Thyroid gland (tissue), 4 donors: Measurements from ENCODE around the gene SLC25A1. TPM values are rescaled to one million over a fixed set of nuclear protein-coding genes. Genes with fewer than 3 reads are reported as not detected.

ENCODE experiments used
- DNase-seq, 2 donors: peaks; one replicate each; pipeline ENCODE4 v3.0.0-alpha.2; 2019
- H3K27ac ChIP-seq, 3 donors: fragments of 200-600 bp; sonication (generic); 1 replicate in 2 of 3; 2 replicates in 1 of 3; pipeline ENCODE4 v1.5.1; 2016 to 2019; ENCODE audit warnings: mild to moderate bottlenecking in 1 of 3, moderate library complexity in 1 of 3
- H3K27me3 ChIP-seq: fragments of 200-600 bp; sonication (generic); one replicate; pipeline ENCODE4 v1.5.1; 2019
- H3K36me3 ChIP-seq, 2 donors: fragments of 200-600 bp; sonication (generic); one replicate each; pipeline ENCODE4 v1.5.1; 2016 to 2019
- H3K4me1 ChIP-seq, 2 donors: fragments of 200-600 bp; sonication (generic); one replicate each; pipeline ENCODE4 v1.5.1; 2017 to 2019
- H3K4me3 ChIP-seq, 3 donors: fragments of 200-600 bp; sonication (generic); replicated peaks in 1 of 3; 1 replicate in 2 of 3; 2 replicates in 1 of 3; pipeline ENCODE4 v1.5.1; 2016; ENCODE audit warnings: mild to moderate bottlenecking in 1 of 3
- H3K9me3 ChIP-seq: fragments of 200-600 bp; sonication (generic); one replicate; pipeline ENCODE4 v1.5.1; 2017
- CTCF ChIP-seq, 6 experiments: fragments of 200-600 bp in 3 of 6; fragments of 450-650 bp in 3 of 6; sonication (generic) in 3 of 6; IDR thresholded peaks; one replicate each; pipeline ENCODE4 v1.5.1; 2016 to 2019; ENCODE audit warnings: antibody characterized with exemption in 6 of 6, mild to moderate bottlenecking in 2 of 6, inconsistent platforms in 1 of 6, moderate library complexity in 1 of 6
- POLR2A ChIP-seq, 2 donors: fragments of 450-650 bp; IDR thresholded peaks; one replicate each; pipeline ENCODE4 v1.6.1; 2017; ENCODE audit warnings: antibody characterized with exemption in 2 of 2, mild to moderate bottlenecking in 2 of 2, moderate library complexity in 1 of 2
- WGBS, 2 donors: methylation state at CpG; one replicate each; pipeline ENCODE4 v1.1.5; 2017; 5-methylcytosine and 5-hydroxymethylcytosine counted together
- intact Hi-C: fragments of 100-400 bp; cut with DNase I; formaldehyde crosslinking; loops from one replicate; pipeline ENCODE4 v1.15.1; 2023
- total RNA-seq, 4 donors: library from RNA; depleted of rRNA; stranded (reverse); fragments of >200 nt; gene quantifications; one replicate each; pipeline ENCODE4 v1.2.3, GENCODE V29; 2016

SLC25A1 gene
- 10 to 100 TPM; 38.7 to 79.9 (median 62.1) TPM for total RNA-seq

- peaks cover 14 to 51% of the 10 kb centered on the region in 2 donors for H3K4me1 ChIP-seq
- no peak for TF ChIP-seq CTCF (IDR thresholded peaks at IDR 0.05)
- peak; percentile 41 to 81 for TF ChIP-seq POLR2A (IDR thresholded peaks at IDR 0.05)
- WGBS, 2 donors, result 2 to 4% methylated on average over 8 to 13 of the region's 86 CpGs
- peak within 1 kb of the TSS; percentile 66 to 86 (median 76) for H3K27ac ChIP-seq
- H3K36me3 ChIP-seq, result no peaks in the 10 kb centered on the region
- H3K9me3 ChIP-seq, result no peaks in the 10 kb centered on the region
- intact Hi-C loops, result loop anchor here (5.0 kb wide), 2 partner anchors 113 to 253 kb away; partner anchors contain the start of genes CLTCL1, HIRA and MRPL40
- H3K4me3 ChIP-seq, result peak within 1 kb of the TSS; percentile 77 to 92 (median 82)
- peak; percentile 92 for DNase-seq
- no peaks in the 10 kb centered on the region for H3K27me3 ChIP-seq
Measured at GRCh38 chr22:19178657-19179496, at the start of gene SLC25A1. Gene SLC25A1, minus strand, starts transcription at chr22:19178736. Its CDS starts 63 bp downstream, at chr22:19178673.

- H3K27me3 ChIP-seq, result no peaks in the 10 kb centered on the region
- H3K9me3 ChIP-seq, result no peaks in the 10 kb centered on the region
- H3K36me3 ChIP-seq, result peaks cover 0 to 10% of the 10 kb centered on the region in 2 donors
- 29 to 33% methylated on average over 4 of the region's 4 CpGs for WGBS, 2 donors
- intact Hi-C loops, result no loop called here
- peak; percentile 79 to 84 for DNase-seq
- no peak overlapping the region for H3K27ac ChIP-seq
- no peak for TF ChIP-seq POLR2A (IDR thresholded peaks at IDR 0.05)
- no peak for TF ChIP-seq CTCF (IDR thresholded peaks at IDR 0.05)
- peaks cover 8 to 26% of the 10 kb centered on the region in 2 donors for H3K4me1 ChIP-seq
- H3K4me3 ChIP-seq, result no peak overlapping the region
Measured at GRCh38 chr22:19228179-19228578, 49.6 kb upstream of the SLC25A1 start.

- Histone ChIP-seq H3K9me3 (no peaks in the 10 kb centered on the region), H3K4me1 (peaks cover 0 to 15% of the 10 kb centered on the region in 2 donors), H3K27ac (no peak overlapping the region), H3K36me3 (peaks cover 0 to 23% of the 10 kb centered on the region in 2 donors), H3K4me3 (no peak overlapping the region), H3K27me3 (no peaks in the 10 kb centered on the region)
- TF ChIP-seq POLR2A (IDR thresholded peaks at IDR 0.05) (no peak), CTCF (IDR thresholded peaks at IDR 0.05) (no peak)
- intact Hi-C loops, result no loop called here
- no peak for DNase-seq
Measured at GRCh38 chr22:19226428-19226827, 47.9 kb upstream of the SLC25A1 start.

GRCh38 chr22:19225560-19225959, 47.0 kb upstream of the SLC25A1 start:
- no peaks in the 10 kb centered on the region for H3K27me3 ChIP-seq
- H3K4me1 ChIP-seq, result peaks cover 0 to 15% of the 10 kb centered on the region in 2 donors
- DNase-seq, result no peak
- WGBS, 2 donors, result 80 to 96% methylated on average over 3 of the region's 3 CpGs
- no peaks in the 10 kb centered on the region for H3K9me3 ChIP-seq
- no peak overlapping the region for H3K4me3 ChIP-seq
- no peak overlapping the region for H3K27ac ChIP-seq
- peaks cover 0 to 31% of the 10 kb centered on the region in 2 donors for H3K36me3 ChIP-seq
- no peak for TF ChIP-seq POLR2A (IDR thresholded peaks at IDR 0.05)
- TF ChIP-seq CTCF (IDR thresholded peaks at IDR 0.05), result no peak
- intact Hi-C loops, result no loop called here

GRCh38 chr22:19224985-19225384, 46.4 kb upstream of the SLC25A1 start:
- Histone ChIP-seq H3K9me3 (no peaks in the 10 kb centered on the region), H3K27ac (no peak overlapping the region), H3K27me3 (no peaks in the 10 kb centered on the region), H3K4me3 (no peak overlapping the region), H3K36me3 (peaks cover 0 to 33% of the 10 kb centered on the region in 2 donors), H3K4me1 (peaks cover 0 to 15% of the 10 kb centered on the region in 2 donors)
- no peak for DNase-seq
- no peak for TF ChIP-seq CTCF (IDR thresholded peaks at IDR 0.05)
- no peak for TF ChIP-seq POLR2A (IDR thresholded peaks at IDR 0.05)
- 86 to 91% methylated on average over 7 of the region's 7 CpGs for WGBS, 2 donors
- intact Hi-C loops, result no loop called here
